GM21576 (cell line): ENCODE results near the gene NAV1.
"Not testable (repeated sequence)": the region's sequence is repeated elsewhere in the genome, so short reads cannot be mapped to it uniquely, and the experiment has no call there.

Experiments
- ATAC-seq: cut with Tn5 transposase; IDR thresholded peaks from one replicate; pipeline ENCODE4 v1.9.1; 2021; ENCODE audit warnings: mild to moderate bottlenecking, moderate library complexity; ENCODE audit not compliant: unreplicated experiment

Gene NAV1

DNA sequence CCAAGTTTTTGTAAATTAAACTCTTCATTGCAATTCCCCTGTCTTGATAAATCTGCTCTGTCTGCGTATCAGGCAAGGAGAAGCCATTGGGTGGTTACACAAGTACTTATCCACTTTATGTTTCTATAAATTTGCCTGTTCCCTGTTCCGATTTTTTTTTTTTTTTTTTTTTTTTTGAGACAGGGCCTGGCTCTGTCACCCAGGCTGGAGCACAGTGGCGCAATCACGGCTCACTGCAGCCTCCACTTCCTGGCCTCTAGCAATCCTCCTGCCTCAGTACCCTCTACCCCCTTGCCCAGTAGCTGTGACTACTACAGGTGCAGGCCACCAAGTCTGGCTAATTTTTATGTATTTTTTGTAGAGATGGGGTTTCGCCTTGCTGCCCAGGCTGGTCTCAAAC, 20.9 kb upstream of the NAV1 start:
- ATAC-seq: no peak

DNA sequence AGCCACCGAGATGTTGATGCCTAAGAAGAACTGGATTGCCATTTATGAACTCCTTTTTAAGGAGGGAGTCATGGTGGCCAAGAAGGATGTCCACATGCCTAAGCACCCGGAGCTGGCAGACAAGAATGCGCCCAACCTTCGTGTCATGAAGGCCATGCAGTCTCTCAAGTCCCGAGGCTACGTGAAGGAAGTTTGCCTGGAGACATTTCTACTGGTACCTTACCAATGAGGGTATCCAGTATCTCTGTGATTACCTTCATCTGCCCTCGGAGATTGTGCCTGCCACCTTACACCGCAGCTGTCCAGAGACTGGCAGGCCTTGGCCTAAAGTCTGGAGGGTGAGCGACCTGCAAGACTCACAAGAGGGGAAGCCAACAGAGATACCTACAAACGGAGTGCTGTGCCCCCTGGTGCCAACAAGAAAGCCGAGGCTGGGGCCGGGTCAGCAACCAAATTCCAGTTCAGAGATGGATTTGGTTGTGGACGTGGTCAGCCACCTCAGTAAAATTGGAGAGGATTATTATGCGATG, 18.8 kb upstream of the NAV1 start:
- ATAC-seq: not testable (repeated sequence)

DNA sequence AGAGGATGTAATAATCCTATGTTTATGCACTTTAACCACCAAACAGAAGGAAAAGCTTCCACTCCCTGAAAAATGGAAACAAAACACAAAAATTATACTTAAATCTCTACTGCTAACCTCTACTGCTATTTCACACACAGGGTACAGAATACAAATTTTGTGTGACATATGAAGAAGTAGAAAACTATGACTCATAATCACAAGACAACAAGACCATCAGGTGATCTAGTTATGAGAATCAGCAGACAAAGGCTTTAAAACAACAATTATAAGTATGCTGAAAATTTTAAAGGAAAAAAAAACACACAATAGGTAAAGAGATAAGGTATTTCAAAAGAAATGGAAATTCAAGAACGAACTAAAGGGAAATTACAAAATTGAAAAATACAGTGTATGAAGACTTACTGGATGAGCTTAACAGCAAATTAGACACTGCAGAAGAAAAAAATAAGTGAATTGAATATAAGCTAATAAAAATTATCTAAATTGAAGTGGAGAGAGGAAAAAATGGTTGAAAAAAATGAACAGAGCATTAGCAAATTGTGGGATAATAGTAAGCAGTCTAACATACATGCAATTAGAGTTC, 13.6 kb upstream of the NAV1 start:
- ATAC-seq: no peak

DNA sequence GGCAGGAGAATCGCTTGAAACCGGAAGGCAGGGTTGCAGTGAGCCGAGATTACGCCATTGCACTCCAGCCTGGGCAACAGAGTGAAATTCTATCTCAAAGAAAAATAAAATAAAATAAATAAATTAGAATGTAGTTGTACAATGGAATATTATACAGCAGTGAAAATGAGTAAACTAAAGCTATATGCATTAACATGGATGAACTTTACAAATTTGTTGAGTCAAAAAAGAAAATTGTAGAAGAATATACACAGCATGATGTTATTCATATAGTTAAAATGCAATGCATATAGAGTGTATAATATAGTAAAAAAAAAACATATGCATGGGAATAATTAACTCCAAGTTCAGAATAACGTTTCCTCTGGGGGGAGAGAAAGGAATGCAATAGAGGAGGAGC, 11.0 kb upstream of the NAV1 start:
- ATAC-seq: no peak

DNA sequence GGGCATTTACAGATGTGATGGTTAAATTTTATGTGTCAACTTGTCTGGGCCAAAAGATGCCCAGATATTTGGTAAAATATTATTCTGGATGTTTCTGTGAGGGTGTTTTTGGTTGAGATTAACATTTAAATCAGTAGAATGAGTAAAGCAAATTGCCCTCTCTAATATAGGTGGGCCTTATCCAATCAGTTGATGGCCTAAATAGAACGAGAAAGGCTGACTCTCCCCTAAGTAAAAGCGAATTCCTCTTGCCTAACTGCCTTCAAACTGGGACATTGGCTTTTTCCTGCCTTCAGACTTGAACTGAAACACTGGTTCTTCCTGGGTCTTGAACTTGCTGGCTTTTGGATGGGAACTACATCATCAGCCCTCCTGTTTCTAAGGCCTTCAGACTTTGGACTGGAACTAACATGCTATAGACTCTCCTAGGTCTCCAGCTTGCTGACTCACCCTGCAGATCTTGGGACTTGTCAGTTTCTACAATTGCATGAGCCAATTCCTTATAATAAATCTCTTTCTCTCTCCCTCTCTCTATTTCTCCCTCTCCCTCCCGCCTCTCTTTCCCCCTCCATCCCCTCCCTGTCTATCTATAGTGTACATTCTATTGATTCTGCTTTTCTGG, 10.2 kb upstream of the NAV1 start:
- ATAC-seq: no peak

DNA sequence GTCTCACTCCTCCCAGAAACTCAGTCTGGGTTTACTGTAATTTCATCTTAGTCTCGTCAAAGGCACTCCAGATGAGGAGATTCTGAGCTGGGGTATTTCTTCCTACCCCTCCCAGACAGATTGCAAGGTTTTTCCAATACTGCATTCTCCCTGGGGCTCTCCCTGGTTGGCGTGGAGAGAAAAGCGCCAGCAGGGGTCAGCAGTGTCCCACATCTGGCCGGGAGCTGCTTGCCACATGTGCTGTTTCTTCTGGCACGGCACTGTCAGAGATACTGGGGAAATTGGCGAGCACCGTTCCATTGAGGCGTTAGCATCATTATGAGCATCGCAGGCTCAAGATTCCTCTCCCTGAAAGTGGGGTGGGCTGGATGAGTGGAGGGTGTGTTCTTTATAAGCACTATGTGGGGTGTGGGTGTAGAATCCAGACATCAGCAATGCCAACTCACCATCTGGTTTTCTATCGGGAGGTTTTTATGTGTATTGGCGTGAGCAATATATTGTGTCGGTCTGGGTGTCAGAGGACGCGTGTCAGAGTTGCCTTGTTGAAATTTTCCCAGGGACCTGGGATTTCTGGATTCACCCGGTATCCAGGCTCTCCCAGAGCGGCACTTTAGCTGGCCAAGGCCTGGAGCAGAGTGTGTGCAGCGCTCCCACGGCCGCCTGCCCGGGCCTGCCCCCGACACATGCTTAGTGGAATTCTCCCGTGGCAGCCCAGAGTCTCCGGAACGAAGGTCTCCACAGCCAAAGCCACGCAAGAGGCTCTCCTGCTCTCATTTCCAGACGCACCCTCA, 8.0 kb upstream of the NAV1 start:
- ATAC-seq: no peak

DNA sequence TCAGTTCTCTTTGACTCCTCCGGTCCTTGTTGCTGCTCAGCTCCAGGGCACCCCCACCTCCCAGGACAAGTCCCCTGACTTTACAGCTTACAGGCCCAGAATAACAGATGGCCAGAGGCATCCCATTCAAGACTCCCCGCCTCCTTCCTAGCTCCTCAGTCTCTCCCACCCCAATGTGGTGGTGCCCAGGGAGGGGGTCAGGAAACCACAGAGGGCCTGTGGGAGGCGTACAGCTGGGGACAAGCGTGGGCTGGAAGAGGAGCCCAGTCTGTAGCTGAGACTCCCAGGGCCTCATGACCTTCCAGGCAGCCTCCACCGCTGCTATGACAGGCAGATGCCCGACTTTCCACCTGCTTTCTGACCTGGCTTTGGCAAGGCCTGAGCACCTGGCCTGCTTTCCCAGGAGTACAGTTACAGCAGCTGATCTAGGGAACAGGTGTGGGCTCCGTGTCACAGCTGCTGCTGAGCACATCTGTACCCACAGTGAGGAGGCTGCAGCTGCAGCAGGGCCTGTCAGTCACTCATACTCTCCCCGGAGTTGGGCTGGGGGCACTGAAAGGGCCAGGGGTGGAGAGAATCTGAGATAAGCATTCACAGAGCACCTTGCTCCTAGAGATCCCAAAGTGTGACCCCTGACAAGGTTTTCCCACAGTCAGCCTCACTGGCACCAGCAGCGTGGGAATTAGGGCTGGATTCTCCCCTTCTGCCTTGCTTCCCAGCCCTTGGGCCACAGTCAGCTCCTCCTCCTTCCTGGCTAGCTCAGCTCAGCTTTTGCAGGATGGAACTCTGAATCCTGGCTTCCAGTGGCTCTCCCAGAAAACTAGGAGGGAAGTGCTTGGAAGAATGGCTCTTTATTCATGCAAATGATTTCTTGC, 7.1 kb upstream of the NAV1 start:
- ATAC-seq: no peak

DNA sequence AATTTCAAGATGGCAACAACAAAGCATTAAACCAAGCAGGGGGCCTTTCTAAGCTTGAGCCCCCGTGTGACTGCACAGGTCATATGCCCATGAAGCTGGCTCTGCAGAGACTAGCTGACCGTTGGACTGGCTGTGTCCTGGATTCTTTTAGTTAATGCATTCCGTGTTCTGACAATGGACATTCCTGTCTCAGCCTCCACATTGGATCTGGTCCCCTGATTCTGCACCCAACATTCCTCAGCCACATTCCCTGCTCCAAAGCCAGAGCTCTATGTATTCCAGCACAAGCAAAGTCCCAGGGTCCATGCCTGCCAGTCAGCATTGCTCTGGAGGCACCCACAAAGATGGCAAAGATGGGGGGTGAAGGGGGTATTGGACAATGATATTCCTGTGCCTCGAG, 5.1 kb upstream of the NAV1 start:
- ATAC-seq: no peak

DNA sequence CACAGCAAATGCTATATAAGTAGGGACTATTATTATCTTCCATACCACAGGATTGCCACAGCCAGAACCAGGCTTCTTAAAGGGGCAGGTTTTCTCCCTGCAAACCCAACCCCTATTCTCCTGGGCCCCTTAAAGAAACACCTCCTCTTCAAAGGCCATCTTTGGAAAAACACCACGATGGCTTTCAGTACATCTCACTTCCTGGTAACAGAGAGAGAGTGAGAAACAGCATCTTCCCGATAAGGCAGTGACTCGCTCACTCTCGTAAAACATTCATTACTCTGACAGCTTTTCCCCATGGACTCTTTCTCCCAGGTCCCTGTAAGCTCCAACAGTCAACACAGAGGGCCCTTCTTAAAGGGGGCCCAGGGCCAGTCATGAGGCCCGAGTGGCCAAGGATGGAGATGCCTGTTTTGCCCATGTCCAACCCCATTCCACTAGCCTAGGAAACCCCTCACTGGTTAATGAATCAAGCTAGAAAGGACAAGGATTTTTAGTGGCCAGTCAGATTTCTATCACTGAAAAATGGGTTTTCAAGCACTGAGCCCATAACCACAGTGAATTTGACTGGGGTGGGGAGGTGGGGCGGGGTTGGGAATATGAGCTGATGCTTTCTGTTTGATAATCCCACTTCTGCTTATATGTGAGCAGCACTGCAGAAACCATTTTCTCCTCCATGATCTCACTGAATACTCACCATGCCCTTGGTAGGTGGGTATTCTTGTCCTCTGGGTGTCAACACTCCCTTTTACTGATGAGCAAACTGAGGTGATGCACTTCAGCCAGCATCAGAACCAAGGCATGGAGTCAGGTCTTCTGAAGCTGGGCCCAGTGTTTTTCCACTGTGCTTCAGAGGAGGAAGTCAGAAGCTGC, 3.6 kb upstream of the NAV1 start:
- no peak for ATAC-seq

DNA sequence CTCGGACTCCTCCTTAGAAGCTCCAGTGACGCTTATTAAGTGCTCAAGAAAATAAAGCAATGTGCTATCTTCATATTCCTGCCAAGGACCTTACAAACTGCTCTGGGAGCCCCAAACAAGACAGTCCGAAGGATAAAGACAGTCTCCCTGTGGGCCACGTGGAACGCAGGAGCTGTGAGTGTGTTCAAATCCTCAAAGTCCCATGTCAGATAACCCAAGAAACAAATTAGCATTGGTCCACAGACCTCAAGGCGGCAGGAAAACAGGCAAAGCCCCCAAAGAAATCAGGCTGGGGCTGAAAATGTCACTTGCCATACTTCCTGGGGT, 3.0 kb upstream of the NAV1 start:
- ATAC-seq: no peak

DNA sequence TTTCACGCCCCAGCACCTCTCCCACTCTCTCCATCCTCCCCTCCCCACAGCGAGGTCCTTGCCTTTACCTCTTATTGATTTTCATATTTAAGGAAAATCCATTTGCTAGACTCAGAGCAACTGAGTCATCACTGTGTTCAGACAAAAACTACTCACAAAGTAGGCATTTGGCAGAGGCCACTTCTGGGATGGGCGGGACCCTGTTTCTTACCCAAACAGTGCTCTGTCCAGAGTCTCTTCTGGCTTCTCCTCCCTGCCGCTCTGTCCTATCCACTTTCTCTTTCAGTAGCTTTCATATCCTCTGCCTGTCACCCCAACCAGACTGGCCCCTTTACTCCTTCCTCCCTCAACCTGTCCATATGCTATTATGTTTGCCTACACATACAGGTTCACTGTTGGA, 2.4 kb upstream of the NAV1 start:
- ATAC-seq: no peak

DNA sequence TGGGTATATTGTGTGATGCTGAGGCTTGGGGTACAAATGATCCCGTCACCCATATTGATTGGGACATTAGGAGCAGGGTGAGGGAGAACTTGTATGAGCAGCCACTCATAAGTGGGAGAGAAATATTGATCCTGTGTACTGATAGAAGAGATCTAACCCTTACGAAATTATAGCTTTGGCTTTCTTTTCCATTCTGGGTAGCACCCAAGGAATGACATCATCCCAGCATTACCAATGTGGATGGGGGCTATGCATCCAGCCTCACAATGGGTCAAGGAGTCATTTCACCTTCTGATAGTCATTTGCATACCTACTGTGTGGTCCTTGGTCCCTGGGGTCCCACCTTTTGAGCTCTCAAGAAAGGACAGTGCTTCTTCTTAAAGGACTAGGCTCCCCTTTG, 1.9 kb upstream of the NAV1 start:
- ATAC-seq: no peak

DNA sequence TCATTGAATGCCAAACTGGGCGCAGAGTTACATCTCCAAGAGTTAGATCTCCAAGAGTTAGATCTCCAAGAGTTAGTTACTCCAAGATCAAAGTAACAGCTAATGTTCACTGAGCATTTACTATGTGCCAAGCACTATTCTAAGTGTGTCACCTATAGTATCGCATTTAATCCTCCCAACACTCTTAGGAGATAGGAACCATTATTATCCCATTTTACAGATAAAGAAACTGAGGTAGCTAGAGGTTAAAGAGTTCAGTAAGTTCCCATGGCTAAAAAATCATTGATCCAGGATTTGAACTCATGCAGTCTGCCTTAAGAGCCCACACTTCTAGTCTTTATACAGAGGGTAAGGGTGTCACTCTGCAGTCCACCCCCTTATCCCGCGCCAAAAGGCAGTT, 1.5 kb upstream of the NAV1 start:
- ATAC-seq: no peak

DNA sequence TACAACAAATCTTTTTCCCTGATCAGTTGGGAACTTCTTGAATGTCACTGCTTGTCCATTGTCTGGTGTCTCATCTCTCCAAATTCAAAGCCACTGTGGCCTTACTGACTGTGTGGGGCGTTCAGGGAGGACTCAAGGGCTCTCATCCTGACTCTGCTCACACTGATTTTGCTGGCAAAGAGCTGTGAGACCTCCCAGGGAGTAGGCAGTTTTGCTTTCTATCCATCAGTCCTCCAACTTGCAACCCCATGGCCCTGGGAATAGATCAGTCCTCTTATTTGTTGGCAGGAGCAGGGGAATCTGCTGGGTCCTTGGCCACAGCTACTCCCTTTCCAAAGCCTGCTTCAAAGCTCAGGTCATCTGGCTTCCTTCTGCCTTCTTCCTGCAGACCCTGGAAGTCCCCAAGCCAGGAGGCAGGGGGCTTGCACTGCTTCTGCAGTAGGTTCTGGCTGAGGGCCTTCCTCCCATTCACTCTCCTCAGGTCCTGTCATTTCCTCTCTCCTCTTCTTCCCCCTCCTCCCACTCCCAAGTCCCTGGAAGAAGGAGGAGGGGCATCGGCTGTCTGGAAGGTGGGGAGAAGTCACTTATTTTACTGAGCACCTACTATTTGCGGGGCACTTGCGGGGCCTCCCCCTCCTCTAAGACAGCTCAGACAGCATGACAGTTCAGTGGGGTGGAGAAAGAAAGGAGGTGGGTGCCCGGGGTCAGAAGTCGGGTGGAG, 876 bp upstream of the NAV1 start:
- ATAC-seq: no peak

DNA sequence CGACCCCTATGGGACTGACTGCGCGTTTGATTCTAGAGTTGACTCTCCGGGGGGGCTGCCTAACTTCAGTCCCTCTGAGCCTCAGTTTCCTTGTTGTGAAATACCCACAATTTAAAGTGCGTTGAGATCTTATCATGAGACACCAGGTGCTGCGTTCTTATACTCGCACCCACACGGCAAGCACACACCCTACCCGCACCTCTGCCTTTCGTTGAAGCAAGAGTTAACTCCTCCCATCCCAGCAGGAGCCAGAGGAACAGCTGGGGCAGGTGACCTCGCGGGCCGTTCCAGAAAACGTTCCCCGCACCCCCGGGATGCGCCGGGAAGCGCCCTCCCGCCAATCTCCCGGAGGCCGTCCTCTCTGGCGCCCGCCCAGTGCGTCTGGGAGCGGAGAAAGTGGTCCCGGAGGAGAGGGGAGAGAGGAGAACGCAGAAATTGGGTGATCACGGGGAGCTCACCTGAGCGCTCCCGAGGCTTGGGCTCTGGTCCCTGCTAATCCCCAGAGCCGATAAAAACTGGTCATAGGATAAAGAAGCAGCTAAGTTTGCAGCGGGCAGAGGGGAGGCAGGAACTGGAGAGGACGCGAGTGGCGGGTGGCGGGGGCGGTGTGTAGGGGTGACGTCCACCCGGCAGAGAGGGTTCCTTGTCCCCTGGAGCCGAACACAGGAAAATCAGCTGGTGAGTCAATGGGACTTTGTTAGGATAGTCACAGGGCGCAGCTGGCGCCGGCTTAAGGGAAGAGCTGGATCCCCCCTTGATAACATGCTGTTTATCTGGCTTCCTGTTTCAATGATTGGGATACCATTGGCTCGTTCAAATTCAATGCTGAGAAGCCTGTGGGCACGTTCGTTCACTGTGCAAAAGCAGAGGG, 869 bp downstream of the NAV1 start:
- no peak for ATAC-seq

DNA sequence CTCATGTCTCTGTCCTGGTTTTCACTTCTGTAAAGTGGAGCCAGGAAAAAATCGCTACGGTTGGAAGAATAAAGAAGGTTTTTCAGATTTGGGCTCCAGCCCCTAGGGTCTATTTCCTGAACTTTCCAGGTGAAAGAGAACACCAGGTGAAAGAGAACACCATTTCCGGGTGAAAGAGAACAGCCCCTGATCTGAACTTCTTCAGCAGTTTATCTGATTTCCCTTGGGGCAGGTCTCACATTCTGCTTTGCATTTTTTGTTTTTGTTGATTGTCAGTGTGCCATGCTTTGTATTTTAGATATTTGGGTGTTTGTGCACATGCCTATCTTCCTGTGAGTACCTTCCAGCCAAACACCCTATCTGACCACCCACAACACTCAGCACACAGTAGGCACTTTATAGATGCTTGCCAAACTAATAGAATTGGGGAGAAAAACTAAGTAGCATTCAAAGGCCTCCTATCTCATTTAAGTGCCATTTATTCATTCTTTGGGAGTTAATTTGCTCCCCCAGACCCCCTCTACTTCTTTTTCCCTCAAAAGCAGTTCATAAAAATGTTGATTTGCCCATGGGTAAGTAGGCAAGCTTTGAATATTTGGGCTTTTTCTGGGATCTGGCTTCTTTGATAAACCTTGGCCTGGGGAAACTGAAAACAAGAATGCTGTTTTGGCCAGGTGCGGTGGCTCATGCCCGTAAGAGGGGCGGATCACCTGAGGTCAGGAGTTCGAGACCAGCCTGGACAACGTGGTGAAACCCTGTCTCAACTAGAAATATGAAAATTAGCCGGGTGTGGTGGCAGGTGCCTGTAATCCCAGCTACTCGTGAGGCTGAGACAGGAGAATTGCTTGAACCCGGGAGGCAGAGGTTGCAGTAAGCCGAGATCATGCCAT, 2.2 kb downstream of the NAV1 start:
- ATAC-seq: no peak

DNA sequence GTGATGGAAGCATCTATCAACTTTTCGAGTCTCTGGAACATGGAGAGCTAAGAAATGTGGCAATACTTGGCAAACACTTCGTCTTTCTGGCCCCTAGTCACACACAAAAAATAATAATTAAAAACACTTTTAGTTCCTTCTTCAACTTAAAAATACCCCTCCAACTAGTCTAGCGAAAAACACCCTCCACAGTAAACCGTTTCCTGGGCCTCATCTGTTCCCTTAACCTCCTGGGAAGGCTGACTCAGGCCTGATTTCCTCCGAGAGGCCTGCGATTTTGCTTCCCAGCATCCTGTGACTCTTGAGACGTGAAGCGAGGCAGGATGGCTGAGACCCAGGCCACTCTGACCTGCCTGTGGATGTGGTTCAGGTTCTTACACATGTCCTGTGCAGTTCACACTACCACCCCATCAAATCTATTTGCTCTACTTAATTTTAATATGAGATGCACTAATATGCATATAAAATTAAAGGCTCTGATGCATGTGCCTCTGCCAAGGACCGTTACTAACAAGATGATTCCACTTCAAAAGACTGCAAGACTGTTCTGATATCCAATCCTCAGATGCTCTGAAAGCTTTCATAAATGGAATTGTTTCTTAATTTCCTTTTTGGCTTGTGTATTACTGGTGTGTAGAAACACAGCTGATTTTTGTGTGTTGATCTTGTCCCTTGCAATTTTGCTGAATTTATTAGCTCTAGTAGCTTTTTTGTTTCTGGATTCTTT, 3.5 kb downstream of the NAV1 start:
- no peak for ATAC-seq
